OCI-LY7 (cell line): ENCODE data around the gene HDAC9. TPM values are rescaled to one million over a fixed set of nuclear protein-coding genes. Genes with fewer than 3 reads are reported as not detected.

Experiments used
- BruUV-seq: library from RNA; stranded (reverse); fragments of 400-500 nt; replicated peaks from 2 replicates; lab custom pipeline; 2021; lab: Mats Ljungman, UMichigan
- CTCF ChIA-PET: fragments of 300-600 bp; sonication (Branson Sonifier 250); formaldehyde crosslinking; loops from one replicate; lab custom pipeline; 2022; ENCODE audit warnings: antibody characterized with exemption; ENCODE audit not compliant: unreplicated experiment; lab: Charles Lee
- POLR2A ChIA-PET: fragments of 300-600 bp; sonication (Branson Sonifier 250); formaldehyde crosslinking; loops from one replicate; lab custom pipeline; 2022; ENCODE audit warnings: antibody characterized with exemption; lab: Charles Lee
- DNase-seq: peaks from one replicate; pipeline ENCODE4 v3.0.0-alpha.2; 2015; ENCODE audit warnings: low spot score
- H2AFZ ChIP-seq: fragments of 200-600 bp; sonication (generic), shearing (Covaris generic); 2 replicates; pipeline ENCODE4 v1.6.1; 2014; ENCODE audit warnings: mild to moderate bottlenecking, antibody characterized with exemption, low read length, moderate library complexity
- H3K27ac ChIP-seq: fragments of 200-600 bp; sonication (generic); 2 replicates; pipeline ENCODE4 v1.5.1; 2014; ENCODE audit warnings: mixed run types, low read depth, mild to moderate bottlenecking, moderate library complexity, low read length, inconsistent platforms; ENCODE audit not compliant: poor library complexity, severe bottlenecking
- H3K36me3 ChIP-seq: fragments of 200-600 bp; sonication (generic); 2 replicates; pipeline ENCODE4 v1.6.1; 2014; ENCODE audit warnings: mild to moderate bottlenecking, antibody characterized with exemption, low read length, moderate library complexity, mixed read lengths; ENCODE audit not compliant: insufficient read depth
- H3K4me1 ChIP-seq: fragments of 200-600 bp; sonication (generic); 2 replicates; pipeline ENCODE4 v1.5.1; 2014; ENCODE audit warnings: mild to moderate bottlenecking, low read length; ENCODE audit not compliant: insufficient read depth, poor library complexity, severe bottlenecking
- H3K4me2 ChIP-seq: fragments of 200-600 bp; sonication (generic); 2 replicates; pipeline ENCODE4 v1.6.1; 2014; ENCODE audit warnings: mild to moderate bottlenecking, low read length
- H3K4me3 ChIP-seq: fragments of 200-600 bp; sonication (generic); 2 replicates; pipeline ENCODE4 v1.5.1; 2014; ENCODE audit warnings: mild to moderate bottlenecking, low read depth, low read length; ENCODE audit not compliant: poor library complexity, severe bottlenecking
- H3K79me2 ChIP-seq: fragments of 200-600 bp; sonication (generic); 2 replicates; pipeline ENCODE4 v1.6.1; 2016; ENCODE audit warnings: low read depth, mild to moderate bottlenecking, low read length, moderate library complexity, mixed read lengths; ENCODE audit not compliant: insufficient read depth
- H3K9me2 ChIP-seq: fragments of 200-600 bp; sonication (generic); 2 replicates; pipeline ENCODE4 v1.6.1; 2016; ENCODE audit warnings: mild to moderate bottlenecking, low read length, mixed read lengths; ENCODE audit not compliant: insufficient read depth
- H3K9me3 ChIP-seq: fragments of 200-600 bp; sonication (generic); 2 replicates; pipeline ENCODE4 v1.6.1; 2014; ENCODE audit warnings: mild to moderate bottlenecking, mixed run types, low read length, mixed read lengths
- H4K20me1 ChIP-seq: fragments of 200-600 bp; sonication (generic); 2 replicates; pipeline ENCODE4 v1.6.1; 2014; ENCODE audit warnings: mild to moderate bottlenecking, antibody characterized with exemption, low read length, moderate library complexity, mixed read lengths; ENCODE audit not compliant: insufficient read depth
- CTCF ChIP-seq: fragments of 200-600 bp; sonication (generic); conservative IDR thresholded peaks from 2 replicates; pipeline ENCODE4 v1.5.1; 2014; ENCODE audit warnings: mild to moderate bottlenecking, antibody characterized with exemption, low read length, moderate library complexity, mixed read lengths
- EZH2phosphoT487 ChIP-seq: fragments of 200-600 bp; sonication (generic); IDR thresholded peaks from 2 replicates; pipeline ENCODE4 v1.6.1; 2018; ENCODE audit warnings: low read depth, borderline replicate concordance, mild to moderate bottlenecking, mixed run types, antibody characterized with exemption, low read length, moderate library complexity, mixed read lengths
- intact Hi-C: fragments of 100-400 bp; cut with micrococcal nuclease; formaldehyde crosslinking; loops from one replicate; pipeline ENCODE4 v1.10.0; 2022; ENCODE audit not compliant: unreplicated experiment
- total RNA-seq, 2 experiments: library from RNA; depleted of rRNA in 1 of 2; stranded (reverse); fragments of >200 nt in 1 of 2; shearing (Covaris generic) in 1 of 2; gene quantifications; 2 replicates each; pipeline ENCODE4 v1.2.3, GENCODE V29; 2014 to 2022

Gene HDAC9
- total RNA-seq, 2 experiments from 2014 or later: 58.8 to 91.7 TPM

- DNase-seq: no peak
- Histone ChIP-seq H3K4me1 (no peaks in the 10 kb centered on the region), H3K36me3 (no peaks in the 10 kb centered on the region), H2AFZ (no peak overlapping the region), H3K4me3 (no peak overlapping the region), H3K9me2 (no peaks in the 10 kb centered on the region), H3K4me2 (no peak overlapping the region), H3K27ac (no peak overlapping the region), H4K20me1 (no peaks in the 10 kb centered on the region), H3K9me3 (no peaks in the 10 kb centered on the region), H3K79me2 (no peaks in the 10 kb centered on the region)
- TF ChIP-seq CTCF (no peak), EZH2phosphoT487 (no peak)
- CTCF ChIA-PET: no interaction called here
- intact Hi-C loops: no loop called here
- POLR2A ChIA-PET: interaction anchor here (0.8 kb wide), 1 partner anchor 14 kb away, joined by 4 read pairs; no protein-coding TSS in a partner anchor
- BruUV-seq: no TSS peak
Measured at GRCh38 chr7:18845700-18846099, 350.2 kb downstream of the HDAC9 start.

GRCh38 chr7:18846765-18847215, 351.2 kb downstream of the HDAC9 start:
- H3K9me3 ChIP-seq: no peaks in the 10 kb centered on the region
- H3K4me3 ChIP-seq: no peak overlapping the region
- DNase-seq: no peak
- no peaks in the 10 kb centered on the region for H4K20me1 ChIP-seq
- no peaks in the 10 kb centered on the region for H3K9me2 ChIP-seq
- ChIA-PET POLR2A (interaction anchor here (1.0 kb wide), 1 partner anchor 96 kb away, joined by 3 read pairs; no protein-coding TSS in a partner anchor), CTCF (no interaction called here)
- no peaks in the 10 kb centered on the region for H3K4me1 ChIP-seq
- no peak overlapping the region for H3K4me2 ChIP-seq
- H3K36me3 ChIP-seq: no peaks in the 10 kb centered on the region
- no peaks in the 10 kb centered on the region for H3K79me2 ChIP-seq
- intact Hi-C loops: no loop called here
- BruUV-seq: no TSS peak
- no peak for TF ChIP-seq CTCF
- no peak for TF ChIP-seq EZH2phosphoT487
- no peak overlapping the region for H3K27ac ChIP-seq
- no peak overlapping the region for H2AFZ ChIP-seq

- no peak overlapping the region for H2AFZ ChIP-seq
- H3K9me2 ChIP-seq: no peaks in the 10 kb centered on the region; the same call in 1 of the 2 replicates
- BruUV-seq: no TSS peak
- TF ChIP-seq EZH2phosphoT487: no peak
- no peak for TF ChIP-seq CTCF
- no peaks in the 10 kb centered on the region for H3K79me2 ChIP-seq
- ChIA-PET CTCF (interaction anchor here (0.5 kb wide), 1 partner anchor 1572 kb away, joined by 3 read pairs; no protein-coding TSS in a partner anchor), POLR2A (no interaction called here)
- no peaks in the 10 kb centered on the region for H3K9me3 ChIP-seq
- H3K36me3 ChIP-seq: no peaks in the 10 kb centered on the region
- H3K4me1 ChIP-seq: no peaks in the 10 kb centered on the region
- no peak overlapping the region for H3K4me2 ChIP-seq
- no peak overlapping the region for H3K4me3 ChIP-seq
- intact Hi-C loops: no loop called here
- H4K20me1 ChIP-seq: no peaks in the 10 kb centered on the region
- no peak for DNase-seq
- no peak overlapping the region for H3K27ac ChIP-seq
Measured at GRCh38 chr7:18849130-18849529, 353.6 kb downstream of the HDAC9 start.
